GM12878 (cell line): ENCODE results near the gene RHBDF2. TPM values are rescaled to one million over a fixed set of nuclear protein-coding genes. Genes with fewer than 3 reads are reported as not detected.

Experiments used
- ATAC-seq: fragments of 200-7000 bp; cut with Tn5 transposase; 3 replicates; pipeline ENCODE4 v1.9.1; 2020; ENCODE audit warnings: mild to moderate bottlenecking, moderate library complexity
- BruUV-seq: library from RNA; stranded (reverse); fragments of 400-500 nt; replicated peaks from 2 replicates; lab custom pipeline; 2021; lab: Mats Ljungman, UMichigan
- CTCF ChIA-PET: fragments of 300-600 bp; sonication (Branson Sonifier 250); formaldehyde crosslinking; extraction: SDS; loops from one replicate; lab custom pipeline; 2021; ENCODE audit warnings: inconsistent platforms; lab: Yijun Ruan, JAX
- POLR2A ChIA-PET: fragments of 350-600 bp; formaldehyde crosslinking; extraction: SDS; loops from one replicate; lab custom pipeline; 2021; ENCODE audit warnings: inconsistent platforms; lab: Charles Lee
- RAD21 ChIA-PET: fragments of 300-600 bp; sonication (Branson Sonifier 250); formaldehyde crosslinking; loops from one replicate; lab custom pipeline; 2023; ENCODE audit warnings: antibody characterized with exemption; ENCODE audit not compliant: unreplicated experiment; lab: Charles Lee
- SMC1A ChIA-PET: fragments of 300-600 bp; sonication (Branson Sonifier 250); formaldehyde crosslinking; loops from one replicate; lab custom pipeline; 2023; ENCODE audit not compliant: unreplicated experiment, uncharacterized antibody; lab: Charles Lee
- DNase-seq: peaks from one replicate; pipeline ENCODE4 v3.0.0-alpha.2; 2011; ENCODE audit warnings: low read depth, low spot score
- FAIRE-seq: peaks from 3 replicates; lab custom pipeline; 2011; peaks lifted over from hg19 to GRCh38; lab: Jason Lieb, UNC
- H2AFZ ChIP-seq: 2 replicates; pipeline ENCODE4 v1.6.0; 2011; ENCODE audit warnings: low read depth, low read length, control low read depth; ENCODE audit not compliant: control insufficient read depth
- H3K27ac ChIP-seq: 2 replicates; pipeline ENCODE4 v1.5.1; 2011; ENCODE audit warnings: control low read depth; ENCODE audit not compliant: control insufficient read depth, insufficient read depth
- H3K27me3 ChIP-seq, 2 experiments: replicated peaks in 1 of 2; 2 replicates each; pipeline versions ENCODE4 v1.6.0 to v1.6.1; 2011; ENCODE audit warnings: low read length in 1 of 2; ENCODE audit not compliant: control insufficient read depth in 2 of 2, insufficient read depth in 2 of 2
- H3K36me3 ChIP-seq, 2 experiments: 2 replicates each; pipeline ENCODE4 v1.5.1; 2011; ENCODE audit warnings: low read length in 1 of 2; ENCODE audit not compliant: control insufficient read depth in 2 of 2, insufficient read depth in 2 of 2
- H3K4me1 ChIP-seq: 2 replicates; pipeline ENCODE4 v1.6.1; 2011; ENCODE audit warnings: mild to moderate bottlenecking, low read length, moderate library complexity, mixed read lengths; ENCODE audit not compliant: control insufficient read depth, insufficient read depth
- H3K4me2 ChIP-seq: 2 replicates; pipeline ENCODE4 v1.6.0; 2011; ENCODE audit warnings: control low read depth; ENCODE audit not compliant: control insufficient read depth, insufficient read depth
- H3K4me3 ChIP-seq: fragments of 200-600 bp; sonication (generic); 2 replicates; pipeline ENCODE4 v1.5.1; 2016
- H3K79me2 ChIP-seq: 2 replicates; pipeline ENCODE4 v1.6.0; 2011; ENCODE audit warnings: low read length; ENCODE audit not compliant: control insufficient read depth, insufficient read depth
- H3K9ac ChIP-seq: 2 replicates; pipeline ENCODE4 v1.8.0; 2011; ENCODE audit warnings: low read length, control low read depth, mixed read lengths; ENCODE audit not compliant: control insufficient read depth, insufficient read depth
- H3K9me3 ChIP-seq: replicated peaks from 3 replicates; pipeline ENCODE4 v1.5.1; 2011; ENCODE audit warnings: mild to moderate bottlenecking, low read length; ENCODE audit not compliant: control insufficient read depth, insufficient read depth
- H4K20me1 ChIP-seq: 2 replicates; pipeline ENCODE4 v1.6.0; 2011; ENCODE audit not compliant: control insufficient read depth, insufficient read depth
- BCL11A ChIP-seq: IDR thresholded peaks from 2 replicates; pipeline ENCODE4 v1.6.1; 2011; ENCODE audit warnings: low read depth, low read length
- BRCA1 ChIP-seq: IDR thresholded peaks from 2 replicates; pipeline ENCODE4 v1.6.1; 2011; ENCODE audit warnings: low read depth, low read length, improper control_type of control experiment
- HDGF ChIP-seq: fragments of 450-650 bp; IDR thresholded peaks from 2 replicates; pipeline ENCODE4 v1.6.1; 2016; ENCODE audit warnings: antibody characterized with exemption
- KDM1A ChIP-seq: fragments of 200-600 bp; sonication (generic); IDR thresholded peaks from 2 replicates; pipeline ENCODE4 v1.6.1; 2016; ENCODE audit warnings: borderline replicate concordance
- NFYB ChIP-seq: IDR thresholded peaks from 2 replicates; pipeline ENCODE4 v1.6.1; 2011; ENCODE audit warnings: low read depth, mild to moderate bottlenecking, low read length, improper control_type of control experiment, moderate library complexity; ENCODE audit not compliant: insufficient read depth
- PAX5 ChIP-seq: IDR thresholded peaks from 2 replicates; pipeline ENCODE4 v1.6.1; 2011; ENCODE audit warnings: low read depth, low read length, borderline replicate concordance
- POU2F2 ChIP-seq: IDR thresholded peaks from 3 replicates; pipeline ENCODE4 v1.6.1; 2011; ENCODE audit warnings: low read depth, mild to moderate bottlenecking, low read length, borderline replicate concordance
- SMAD5 ChIP-seq: IDR thresholded peaks from 2 replicates; pipeline ENCODE4 v1.6.1; 2016; ENCODE audit warnings: antibody characterized with exemption, low read depth
- TCF3 ChIP-seq: IDR thresholded peaks from 2 replicates; pipeline ENCODE4 v1.6.1; 2012; ENCODE audit warnings: low read depth, mild to moderate bottlenecking, low read length, borderline replicate concordance; ENCODE audit not compliant: insufficient read depth
- YBX1 ChIP-seq: fragments of 450-650 bp; IDR thresholded peaks from 2 replicates; pipeline ENCODE4 v1.6.1; 2016; ENCODE audit warnings: antibody characterized with exemption
- WGBS: methylation state at CpG from one replicate; pipeline ENCODE4 v1.1.6; 2016; ENCODE audit warnings: low lambda C conversion rate; ENCODE audit not compliant: insufficient replicate concordance, insufficient coverage; ENCODE audit errors: missing lambda C conversion rate; 5-methylcytosine and 5-hydroxymethylcytosine counted together
- in situ Hi-C: fragments of 300-500 bp; cut with MboI; formaldehyde crosslinking; loops from 9 replicates; pipeline ENCODE4 v1.14.3; 2018; ENCODE audit warnings: mixed read lengths
- intact Hi-C: fragments of 100-400 bp; cut with micrococcal nuclease; formaldehyde crosslinking; loops from one replicate; pipeline ENCODE4 v1.14.2; 2022; ENCODE audit not compliant: unreplicated experiment
- polyA plus RNA-seq, 11 experiments: library from polyadenylated mRNA; depleted of rRNA in 4 of 11; unstranded in 6 of 11; stranded (reverse) in 5 of 11; fragments of >200 nt; fragmentation: Nextera tagmentation in 4 of 11; fragmentation: Illumina TruSeq in 1 of 11; extraction: Ambion mirVana in 4 of 11; extraction: Trizol in 1 of 11; gene quantifications; 1 replicate in 1 of 11; 2 replicates in 10 of 11; pipeline versions ENCODE4 v1.2.1 to v1.2.3, GENCODE V29; 2011 to 2016; ENCODE audit warnings: inconsistent platforms in 2 of 11, missing spikeins in 2 of 11, low read depth in 1 of 11
- total RNA-seq, 4 experiments: library from RNA; depleted of rRNA in 3 of 4; stranded (reverse); fragments of >200 nt in 3 of 4; fragmentation: Illumina TruSeq in 1 of 4; extraction: Trizol in 1 of 4; gene quantifications; 2 replicates each; pipeline versions ENCODE4 v1.2.1 to v1.2.3, GENCODE V29; 2013 to 2021
- TF ChIP-seq, protein P1 (sequence below): fragments of 450-650 bp; IDR thresholded peaks from 2 replicates; pipeline ENCODE4 v1.6.1; 2017; ENCODE audit warnings: borderline replicate concordance
- TF ChIP-seq, protein P2 (sequence below), 3 experiments: IDR thresholded peaks in 2 of 3; conservative IDR thresholded peaks in 1 of 3; 2 replicates each; pipeline ENCODE4 v1.5.1; 2011; ENCODE audit warnings: low read depth in 3 of 3, low read length in 3 of 3, mild to moderate bottlenecking in 3 of 3, control low read depth in 2 of 3, moderate library complexity in 2 of 3, inconsistent platforms in 1 of 3, mixed read lengths in 1 of 3; ENCODE audit not compliant: control insufficient read depth in 2 of 3, insufficient read depth in 1 of 3; ENCODE audit errors: extremely low read depth in 1 of 3
- TF ChIP-seq, protein P3 (sequence below): IDR thresholded peaks from 2 replicates; pipeline ENCODE4 v1.6.1; 2011; ENCODE audit warnings: borderline replicate concordance, low read depth, mild to moderate bottlenecking, moderate library complexity, mixed read lengths, low read length; ENCODE audit not compliant: insufficient read depth; ENCODE audit errors: extremely low read length

RHBDF2 gene
- total and polyA plus RNA-seq, 10 of the 15 experiments (the other 5 are each of a cell fraction or from before 2014, with no cell fraction given), result 0.97 to 43.0 (median 18.7) TPM

DNA sequence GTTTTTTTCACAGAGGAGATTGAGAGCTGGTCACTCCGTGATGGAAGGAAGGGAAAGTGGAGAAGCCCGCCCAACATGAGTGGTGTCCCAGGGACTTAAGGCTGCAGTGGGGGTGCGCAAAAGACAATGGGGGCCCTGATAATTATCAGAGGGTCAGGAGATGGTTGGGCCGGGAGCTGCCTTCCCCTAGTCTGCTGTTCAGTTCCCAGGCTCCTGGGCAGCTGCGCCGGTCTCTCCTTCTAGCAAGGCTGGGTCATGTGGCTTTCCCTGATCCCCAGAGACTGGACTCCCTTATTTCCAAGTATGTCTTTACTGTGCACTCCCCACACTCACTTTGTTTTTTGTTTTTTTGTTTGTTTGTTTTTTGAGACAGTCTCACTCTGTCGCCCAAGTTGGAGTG lies 20.0 kb upstream of the RHBDF2 start:
- Histone ChIP-seq H3K4me1 (peaks cover under 1% of the 10 kb centered on the region; the same call in 1 of the 2 replicates), H3K36me3 (no peaks in the 10 kb centered on the region), H3K4me3 (no peak overlapping the region), H3K27me3 (no peaks in the 10 kb centered on the region), H4K20me1 (no peaks in the 10 kb centered on the region), H3K27ac (no peak overlapping the region), H3K9ac (no peak overlapping the region), H3K79me2 (no peaks in the 10 kb centered on the region), H2AFZ (no peak overlapping the region), H3K4me2 (no peak overlapping the region), H3K9me3 (no peaks in the 10 kb centered on the region)
- ChIA-PET RAD21 (interaction anchor here (1.6 kb wide), 1 partner anchor 103 kb away, joined by 4 read pairs; no protein-coding TSS in a partner anchor), SMC1A (interaction anchor here (1.0 to 4.3 kb wide), 4 partner anchors 36 to 160 kb away, joined by 4 to 18 read pairs (median 6); no protein-coding TSS in a partner anchor), POLR2A (interaction anchor here (0.5 kb wide), 1 partner anchor 34 kb away, joined by 4 read pairs; no protein-coding TSS in a partner anchor), CTCF (interaction anchor here (0.8 to 5.9 kb wide), 9 partner anchors 14 to 192 kb away, joined by 3 to 81 read pairs (median 18); no protein-coding TSS in a partner anchor)
- in situ Hi-C loops, result loop anchor here (5.0 kb wide), 2 partner anchors 101 to 161 kb away; no protein-coding TSS in a partner anchor
- intact Hi-C loops, result no loop called here
- no TSS peak for BruUV-seq
- FAIRE-seq (no peak), ATAC-seq (no peak), DNase-seq (no peak)
- WGBS, result 56% methylated on average over 7 of the region's 7 CpGs
- TF ChIP-seq POU2F2, result no peak
- TF ChIP-seq SMAD5, result no peak
- no peak for TF ChIP-seq BCL11A
- no peak for TF ChIP-seq BRCA1
- TF ChIP-seq, protein P1, sequence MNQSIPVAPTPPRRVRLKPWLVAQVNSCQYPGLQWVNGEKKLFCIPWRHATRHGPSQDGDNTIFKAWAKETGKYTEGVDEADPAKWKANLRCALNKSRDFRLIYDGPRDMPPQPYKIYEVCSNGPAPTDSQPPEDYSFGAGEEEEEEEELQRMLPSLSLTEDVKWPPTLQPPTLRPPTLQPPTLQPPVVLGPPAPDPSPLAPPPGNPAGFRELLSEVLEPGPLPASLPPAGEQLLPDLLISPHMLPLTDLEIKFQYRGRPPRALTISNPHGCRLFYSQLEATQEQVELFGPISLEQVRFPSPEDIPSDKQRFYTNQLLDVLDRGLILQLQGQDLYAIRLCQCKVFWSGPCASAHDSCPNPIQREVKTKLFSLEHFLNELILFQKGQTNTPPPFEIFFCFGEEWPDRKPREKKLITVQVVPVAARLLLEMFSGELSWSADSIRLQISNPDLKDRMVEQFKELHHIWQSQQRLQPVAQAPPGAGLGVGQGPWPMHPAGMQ, result no peak
- TF ChIP-seq PAX5, result no peak
- TF ChIP-seq YBX1, result no peak
- TF ChIP-seq, protein P2, sequence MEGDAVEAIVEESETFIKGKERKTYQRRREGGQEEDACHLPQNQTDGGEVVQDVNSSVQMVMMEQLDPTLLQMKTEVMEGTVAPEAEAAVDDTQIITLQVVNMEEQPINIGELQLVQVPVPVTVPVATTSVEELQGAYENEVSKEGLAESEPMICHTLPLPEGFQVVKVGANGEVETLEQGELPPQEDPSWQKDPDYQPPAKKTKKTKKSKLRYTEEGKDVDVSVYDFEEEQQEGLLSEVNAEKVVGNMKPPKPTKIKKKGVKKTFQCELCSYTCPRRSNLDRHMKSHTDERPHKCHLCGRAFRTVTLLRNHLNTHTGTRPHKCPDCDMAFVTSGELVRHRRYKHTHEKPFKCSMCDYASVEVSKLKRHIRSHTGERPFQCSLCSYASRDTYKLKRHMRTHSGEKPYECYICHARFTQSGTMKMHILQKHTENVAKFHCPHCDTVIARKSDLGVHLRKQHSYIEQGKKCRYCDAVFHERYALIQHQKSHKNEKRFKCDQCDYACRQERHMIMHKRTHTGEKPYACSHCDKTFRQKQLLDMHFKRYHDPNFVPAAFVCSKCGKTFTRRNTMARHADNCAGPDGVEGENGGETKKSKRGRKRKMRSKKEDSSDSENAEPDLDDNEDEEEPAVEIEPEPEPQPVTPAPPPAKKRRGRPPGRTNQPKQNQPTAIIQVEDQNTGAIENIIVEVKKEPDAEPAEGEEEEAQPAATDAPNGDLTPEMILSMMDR (IDR thresholded peaks at IDR 0.05 in 2 of 3, conservative IDR thresholded peaks at IDR 0.05 in 1 of 3; ENCODE audit: control insufficient read depth in 2 of 3, extremely low read depth in 1 of 3, insufficient read depth in 1 of 3, low read depth in 3 of 3, low read length in 3 of 3), result no peak
- TF ChIP-seq, protein P3, sequence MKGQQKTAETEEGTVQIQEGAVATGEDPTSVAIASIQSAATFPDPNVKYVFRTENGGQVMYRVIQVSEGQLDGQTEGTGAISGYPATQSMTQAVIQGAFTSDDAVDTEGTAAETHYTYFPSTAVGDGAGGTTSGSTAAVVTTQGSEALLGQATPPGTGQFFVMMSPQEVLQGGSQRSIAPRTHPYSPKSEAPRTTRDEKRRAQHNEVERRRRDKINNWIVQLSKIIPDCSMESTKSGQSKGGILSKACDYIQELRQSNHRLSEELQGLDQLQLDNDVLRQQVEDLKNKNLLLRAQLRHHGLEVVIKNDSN, result no peak
- TF ChIP-seq KDM1A, result no peak
- TF ChIP-seq TCF3, result no peak
- no peak for TF ChIP-seq NFYB
- TF ChIP-seq HDGF, result no peak
